ENCODE results near the gene UBE2R2.

- TF ChIP-seq POLR2AphosphoS5 (IDR thresholded peaks at IDR 0.05; ENCODE audit: low read length) (no peak), JUND (IDR thresholded peaks at IDR 0.05; ENCODE audit: low read depth, low read length) (no peak), HSF1 (IDR thresholded peaks at IDR 0.05; ENCODE audit: low read depth, low read length) (no peak), TCF12 (IDR thresholded peaks at IDR 0.05; ENCODE audit: low read depth, low read length) (no peak), E2F4 (IDR thresholded peaks at IDR 0.05; ENCODE audit: low read depth, low read length) (no peak), MXI1 (IDR thresholded peaks at IDR 0.05; ENCODE audit: low read depth, low read length) (no peak), MAX (IDR thresholded peaks at IDR 0.05; ENCODE audit: low read depth, low read length) (no peak), SMAD5 (IDR thresholded peaks at IDR 0.05; ENCODE audit: low read depth) (no peak), CTCF (IDR thresholded peaks at IDR 0.05 in 2 of 3, conservative IDR thresholded peaks at IDR 0.05 in 1 of 3; ENCODE audit: control insufficient read depth in 2 of 3, extremely low read depth in 1 of 3, insufficient read depth in 1 of 3, low read depth in 3 of 3, low read length in 3 of 3) (no peak), RAD21 (IDR thresholded peaks at IDR 0.05; ENCODE audit: insufficient read depth, low read depth, low read length) (no peak), NR2C2 (IDR thresholded peaks at IDR 0.05; ENCODE audit: borderline replicate concordance, control insufficient read depth, insufficient read length, low read depth) (no peak)
Measured at GRCh38 chr9:33799928-33800704, 16.8 kb upstream of the UBE2R2 start.

Data from GM12878 (cell line).